Neural progenitor cell (in vitro differentiated cells): ENCODE results near the gene CBFA2T2. TPM values are rescaled to one million over a fixed set of nuclear protein-coding genes. Genes with fewer than 3 reads are reported as not detected.

Experiments
- DNase-seq: peaks from one replicate; pipeline ENCODE4 v3.0.0-alpha.2; 2016; ENCODE audit warnings: low spot score
- H2AFZ ChIP-seq: fragments of 200-600 bp; sonication (generic); replicated peaks from 2 replicates; pipeline ENCODE4 v1.6.1; 2016; ENCODE audit warnings: antibody characterized with exemption
- H3F3A ChIP-seq: fragments of 200-600 bp; sonication (generic); 2 replicates; pipeline ENCODE4 v1.6.1; 2016; ENCODE audit warnings: antibody characterized with exemption, low read depth
- H3K27ac ChIP-seq: fragments of 200-600 bp; sonication (generic); 2 replicates; pipeline ENCODE4 v1.5.1; 2016; ENCODE audit warnings: mild to moderate bottlenecking
- H3K27me3 ChIP-seq: fragments of 200-600 bp; sonication (generic); 2 replicates; pipeline ENCODE4 v1.6.1; 2016; ENCODE audit warnings: mild to moderate bottlenecking, moderate library complexity
- H3K36me3 ChIP-seq: fragments of 200-600 bp; sonication (generic); 2 replicates; pipeline ENCODE4 v1.5.1; 2016
- H3K4me1 ChIP-seq: fragments of 200-600 bp; sonication (generic); 2 replicates; pipeline ENCODE4 v1.6.1; 2016; ENCODE audit warnings: mixed run types
- H3K4me2 ChIP-seq: fragments of 200-600 bp; sonication (generic); 2 replicates; pipeline ENCODE4 v1.6.1; 2016
- H3K4me3 ChIP-seq: fragments of 200-600 bp; sonication (generic); 2 replicates; pipeline ENCODE4 v1.5.1; 2016
- H3K79me2 ChIP-seq: fragments of 200-600 bp; sonication (generic); 2 replicates; pipeline ENCODE4 v1.6.1; 2016; ENCODE audit warnings: low read depth
- H3K9ac ChIP-seq: fragments of 200-600 bp; sonication (generic); 2 replicates; pipeline ENCODE4 v1.6.1; 2016
- H3K9me3 ChIP-seq: fragments of 200-600 bp; sonication (generic); 2 replicates; pipeline ENCODE4 v1.5.1; 2016; ENCODE audit warnings: low read depth
- H4K20me1 ChIP-seq: fragments of 200-600 bp; sonication (generic); 2 replicates; pipeline ENCODE4 v1.6.1; 2016; ENCODE audit warnings: low read depth
- H3K27ac Mint-ChIP-seq: 3 replicates; pipeline ENCODE4 v1.8.0; 2021; ENCODE audit warnings: mixed read lengths
- H3K27me3 Mint-ChIP-seq: 2 replicates; pipeline ENCODE4 v1.8.0; 2022; ENCODE audit warnings: low read depth, mild to moderate bottlenecking, inconsistent platforms, moderate library complexity, mixed read lengths; ENCODE audit not compliant: insufficient read depth
- H3K36me3 Mint-ChIP-seq: 3 replicates; pipeline ENCODE4 v1.8.0; 2021; ENCODE audit warnings: mixed read lengths
- H3K4me1 Mint-ChIP-seq: 3 replicates; pipeline ENCODE4 v1.8.0; 2021; ENCODE audit warnings: mixed read lengths
- H3K4me3 Mint-ChIP-seq: 3 replicates; pipeline ENCODE4 v1.8.0; 2021; ENCODE audit warnings: mild to moderate bottlenecking, moderate library complexity, mixed read lengths
- H3K9me3 Mint-ChIP-seq: 3 replicates; pipeline ENCODE4 v1.8.0; 2020; ENCODE audit warnings: mixed read lengths
- EZH2 ChIP-seq: fragments of 200-600 bp; sonication (generic); IDR thresholded peaks from 2 replicates; pipeline ENCODE4 v1.6.1; 2017; ENCODE audit warnings: antibody characterized with exemption, mild to moderate bottlenecking, moderate library complexity
- EZH2phosphoT487 ChIP-seq: fragments of 200-600 bp; sonication (generic); IDR thresholded peaks from 2 replicates; pipeline ENCODE4 v1.6.1; 2017; ENCODE audit warnings: antibody characterized with exemption
- total RNA-seq: library from RNA; depleted of rRNA; stranded (reverse); fragments of >200 nt; gene quantifications from 2 replicates; pipeline ENCODE4 v1.2.3, GENCODE V29; 2015; ENCODE audit warnings: low replicate concordance
- TF ChIP-seq, protein P1 (sequence below): fragments of 200-600 bp; sonication (generic); IDR thresholded peaks from 2 replicates; pipeline ENCODE4 v1.5.1; 2017; ENCODE audit warnings: antibody characterized with exemption, mild to moderate bottlenecking

The CBFA2T2 gene
- total RNA-seq, 1 donor from 2014 or later: 11.9 TPM

DNA sequence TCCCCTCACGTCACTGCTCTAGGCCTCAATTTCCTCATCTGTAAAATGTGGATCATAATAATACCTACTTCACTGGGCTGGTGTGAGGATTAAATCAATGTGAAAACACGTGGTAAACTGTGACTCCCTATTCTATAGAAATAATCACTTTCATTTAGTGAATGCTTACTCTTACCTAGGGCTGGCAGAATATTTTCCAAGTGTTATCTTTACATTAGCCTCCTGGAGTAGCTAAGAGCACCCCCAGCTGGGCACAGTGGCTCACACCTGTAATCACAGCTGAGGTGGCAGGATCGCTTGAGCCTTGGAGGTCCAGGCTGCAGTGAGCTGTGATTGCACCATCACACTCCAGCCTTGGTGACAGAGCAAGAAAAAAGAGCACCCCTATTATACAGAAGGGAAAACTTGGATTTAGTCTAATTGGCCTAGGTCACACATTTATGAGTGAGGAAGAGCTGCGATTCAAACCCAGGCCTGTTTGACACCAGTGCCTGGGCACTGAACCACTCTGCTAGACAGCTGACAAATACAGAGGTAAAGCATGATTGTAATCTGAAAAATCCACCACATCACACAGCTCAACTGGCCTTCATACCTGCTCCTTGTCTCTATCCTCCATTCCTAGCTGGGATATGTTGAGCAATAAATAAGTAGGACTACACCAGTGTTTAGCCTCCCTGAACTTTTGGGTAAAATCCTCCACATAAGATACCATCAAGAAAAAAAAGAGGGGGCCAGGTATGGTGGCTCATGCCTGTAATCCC lies 44.9 kb upstream of the CBFA2T2 start:
- peaks cover 1% of the 10 kb centered on the region for H3K36me3 Mint-ChIP-seq
- Histone ChIP-seq H3K4me1 (peaks cover 16% of the 10 kb centered on the region), H3K4me3 (peak overlapping the region; percentile 79), H3K36me3 (no peaks in the 10 kb centered on the region), H4K20me1 (peaks cover 5% of the 10 kb centered on the region), H3K9ac (no peak overlapping the region), H3K9me3 (no peaks in the 10 kb centered on the region), H3K79me2 (no peaks in the 10 kb centered on the region), H2AFZ (no peak overlapping the region), H3F3A (peaks cover 27% of the 10 kb centered on the region), H3K27ac (no peak overlapping the region), H3K27me3 (peaks cover 26% of the 10 kb centered on the region), H3K4me2 (peak overlapping the region; percentile 79)
- peaks cover 31% of the 10 kb centered on the region for H3K4me1 Mint-ChIP-seq
- no peak overlapping the region for H3K27ac Mint-ChIP-seq
- peaks cover 16% of the 10 kb centered on the region for H3K27me3 Mint-ChIP-seq
- DNase-seq: no peak
- TF ChIP-seq EZH2: no peak
- TF ChIP-seq EZH2phosphoT487: no peak
- TF ChIP-seq, protein P1, sequence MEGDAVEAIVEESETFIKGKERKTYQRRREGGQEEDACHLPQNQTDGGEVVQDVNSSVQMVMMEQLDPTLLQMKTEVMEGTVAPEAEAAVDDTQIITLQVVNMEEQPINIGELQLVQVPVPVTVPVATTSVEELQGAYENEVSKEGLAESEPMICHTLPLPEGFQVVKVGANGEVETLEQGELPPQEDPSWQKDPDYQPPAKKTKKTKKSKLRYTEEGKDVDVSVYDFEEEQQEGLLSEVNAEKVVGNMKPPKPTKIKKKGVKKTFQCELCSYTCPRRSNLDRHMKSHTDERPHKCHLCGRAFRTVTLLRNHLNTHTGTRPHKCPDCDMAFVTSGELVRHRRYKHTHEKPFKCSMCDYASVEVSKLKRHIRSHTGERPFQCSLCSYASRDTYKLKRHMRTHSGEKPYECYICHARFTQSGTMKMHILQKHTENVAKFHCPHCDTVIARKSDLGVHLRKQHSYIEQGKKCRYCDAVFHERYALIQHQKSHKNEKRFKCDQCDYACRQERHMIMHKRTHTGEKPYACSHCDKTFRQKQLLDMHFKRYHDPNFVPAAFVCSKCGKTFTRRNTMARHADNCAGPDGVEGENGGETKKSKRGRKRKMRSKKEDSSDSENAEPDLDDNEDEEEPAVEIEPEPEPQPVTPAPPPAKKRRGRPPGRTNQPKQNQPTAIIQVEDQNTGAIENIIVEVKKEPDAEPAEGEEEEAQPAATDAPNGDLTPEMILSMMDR: no peak
- peaks cover 2% of the 10 kb centered on the region for H3K9me3 Mint-ChIP-seq
- peak overlapping the region; percentile 88 for H3K4me3 Mint-ChIP-seq

DNA sequence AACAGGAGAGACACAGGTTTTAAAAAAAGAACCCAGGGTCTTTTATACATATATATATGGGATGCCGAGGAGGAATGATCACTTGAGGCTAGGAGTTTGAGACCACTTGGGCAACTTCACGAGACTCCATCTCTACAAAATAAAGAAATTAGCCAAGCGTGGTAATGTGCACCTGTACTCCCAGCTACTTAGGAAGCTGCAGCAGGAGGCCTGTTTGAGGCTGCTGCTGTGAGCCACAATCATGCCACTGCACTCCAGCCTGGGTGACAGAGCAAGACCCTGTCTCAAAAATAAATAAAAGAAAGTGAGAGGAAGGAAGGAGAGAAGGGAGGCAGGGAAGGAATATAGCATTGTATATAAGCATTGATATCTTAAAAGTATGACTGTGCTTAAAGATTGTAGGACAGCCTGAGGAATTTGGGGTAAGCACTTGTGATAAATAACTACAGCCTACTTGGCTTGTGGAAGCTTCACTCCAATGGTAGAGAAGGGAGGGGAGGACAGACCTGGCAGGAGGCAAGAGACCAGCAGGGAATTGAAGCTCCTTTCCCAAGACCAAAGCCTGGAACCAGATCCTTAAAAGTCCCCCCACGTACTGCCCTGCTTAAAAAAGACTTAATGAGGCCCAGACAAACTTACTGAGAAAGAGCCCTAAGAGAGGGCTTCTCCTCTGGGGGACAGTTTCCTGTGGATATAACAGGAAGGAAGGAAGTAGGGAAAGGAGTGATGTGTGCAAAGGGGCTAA lies 43.8 kb upstream of the CBFA2T2 start:
- Mint-ChIP-seq H3K36me3 (peaks cover 1% of the 10 kb centered on the region), H3K27me3 (peaks cover 15% of the 10 kb centered on the region), H3K9me3 (peaks cover 2% of the 10 kb centered on the region), H3K4me1 (peaks cover 30% of the 10 kb centered on the region), H3K27ac (peak overlapping the region; percentile 73), H3K4me3 (no peak overlapping the region)
- Histone ChIP-seq H3K36me3 (no peaks in the 10 kb centered on the region), H3K79me2 (no peaks in the 10 kb centered on the region), H3F3A (peaks cover 27% of the 10 kb centered on the region), H3K9ac (no peak overlapping the region), H3K27ac (no peak overlapping the region), H3K4me2 (peak overlapping the region; percentile 6), H3K9me3 (no peaks in the 10 kb centered on the region), H3K4me1 (peaks cover 16% of the 10 kb centered on the region), H4K20me1 (peaks cover 5% of the 10 kb centered on the region), H3K4me3 (no peak overlapping the region), H3K27me3 (peaks cover 26% of the 10 kb centered on the region), H2AFZ (no peak overlapping the region)
- TF ChIP-seq EZH2: no peak
- DNase-seq: no peak

DNA sequence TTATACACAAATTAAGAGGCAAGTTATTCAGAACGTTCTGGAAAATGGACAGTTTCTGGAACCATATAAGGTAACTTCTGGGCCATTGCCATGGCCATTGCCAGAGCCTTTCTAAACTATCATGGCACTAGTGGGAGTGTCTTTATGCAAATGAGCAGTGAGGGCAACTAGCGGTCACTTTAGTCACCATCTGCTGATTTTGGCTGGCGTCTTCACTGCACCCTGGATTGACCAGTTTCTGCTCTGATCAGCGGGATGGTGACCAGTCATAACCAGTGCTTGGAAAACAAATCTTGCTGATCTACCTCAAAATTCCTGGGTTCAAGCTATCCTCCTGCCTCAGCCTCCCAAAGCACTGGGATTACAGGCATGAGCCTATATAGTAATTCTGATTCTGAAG lies 39.0 kb upstream of the CBFA2T2 start:
- Histone ChIP-seq H3K4me2 (no peak overlapping the region), H2AFZ (no peak overlapping the region), H3F3A (peaks cover 6% of the 10 kb centered on the region), H3K9me3 (no peaks in the 10 kb centered on the region), H4K20me1 (no peaks in the 10 kb centered on the region), H3K79me2 (no peaks in the 10 kb centered on the region), H3K9ac (no peak overlapping the region), H3K4me1 (peaks cover 8% of the 10 kb centered on the region), H3K27ac (no peak overlapping the region), H3K4me3 (no peak overlapping the region), H3K36me3 (no peaks in the 10 kb centered on the region), H3K27me3 (no peaks in the 10 kb centered on the region)
- Mint-ChIP-seq H3K36me3 (peaks cover 1% of the 10 kb centered on the region), H3K9me3 (peaks cover 2% of the 10 kb centered on the region), H3K4me1 (peaks cover 9% of the 10 kb centered on the region), H3K4me3 (no peak overlapping the region), H3K27ac (no peak overlapping the region), H3K27me3 (peaks cover 5% of the 10 kb centered on the region)
- TF ChIP-seq, protein P1: no peak
- no peak for DNase-seq
